Effector memory CD4-positive, alpha-beta T cell (primary cell): ENCODE measurements around the gene UHRF2.

ENCODE experiments used
- DNase-seq, 3 donors: peaks; one replicate each; pipeline ENCODE4 v3.0.0-alpha.2; 2020
- H3K27ac ChIP-seq: 2 replicates; pipeline ENCODE4 v1.7.0; 2013; ENCODE audit warnings: mild to moderate bottlenecking, low read length, moderate library complexity; ENCODE audit not compliant: insufficient read depth, poor library complexity, severe bottlenecking
- H3K27me3 ChIP-seq: replicated peaks from 2 replicates; pipeline ENCODE4 v1.7.0; 2013; ENCODE audit warnings: mild to moderate bottlenecking, low read length; ENCODE audit not compliant: insufficient read depth, control insufficient read depth, poor library complexity, severe bottlenecking
- H3K36me3 ChIP-seq: 2 replicates; pipeline ENCODE4 v1.7.0; 2013; ENCODE audit warnings: mild to moderate bottlenecking, low read length, moderate library complexity; ENCODE audit not compliant: control insufficient read depth, insufficient read depth
- H3K4me1 ChIP-seq: 2 replicates; pipeline ENCODE4 v1.7.0; 2013; ENCODE audit warnings: low read length, mild to moderate bottlenecking; ENCODE audit not compliant: control insufficient read depth, insufficient read depth, poor library complexity, severe bottlenecking
- H3K4me3 ChIP-seq: 2 replicates; pipeline ENCODE4 v1.7.0; 2013; ENCODE audit warnings: low read length, low read depth, mild to moderate bottlenecking; ENCODE audit not compliant: insufficient read depth, poor library complexity, severe bottlenecking
- H3K9me3 ChIP-seq: 2 replicates; pipeline ENCODE4 v1.7.0; 2013; ENCODE audit warnings: mild to moderate bottlenecking, low read length, moderate library complexity; ENCODE audit not compliant: control insufficient read depth

The UHRF2 gene

GRCh38 chr9:6407778-6408177, 5.2 kb upstream of the UHRF2 start:
- H3K9me3 ChIP-seq: no peaks in the 10 kb centered on the region
- H3K4me1 ChIP-seq: peaks cover 3% of the 10 kb centered on the region
- no peak overlapping the region for H3K4me3 ChIP-seq
- no peak overlapping the region for H3K27ac ChIP-seq
- H3K36me3 ChIP-seq: no peaks in the 10 kb centered on the region
- no peak for DNase-seq
- no peaks in the 10 kb centered on the region for H3K27me3 ChIP-seq

GRCh38 chr9:6408320-6408719, 4.7 kb upstream of the UHRF2 start:
- no peak for DNase-seq
- H3K27me3 ChIP-seq: no peaks in the 10 kb centered on the region
- H3K36me3 ChIP-seq: no peaks in the 10 kb centered on the region
- H3K27ac ChIP-seq: no peak overlapping the region
- H3K9me3 ChIP-seq: no peaks in the 10 kb centered on the region
- no peak overlapping the region for H3K4me3 ChIP-seq
- peaks cover 3% of the 10 kb centered on the region for H3K4me1 ChIP-seq

GRCh38 chr9:6409811-6410210, 3.2 kb upstream of the UHRF2 start:
- no peak overlapping the region for H3K4me3 ChIP-seq
- H3K9me3 ChIP-seq: no peaks in the 10 kb centered on the region
- peaks cover 3% of the 10 kb centered on the region for H3K4me1 ChIP-seq
- no peaks in the 10 kb centered on the region for H3K27me3 ChIP-seq
- no peaks in the 10 kb centered on the region for H3K36me3 ChIP-seq
- no peak for DNase-seq
- H3K27ac ChIP-seq: no peak overlapping the region

GRCh38 chr9:6410633-6411032, 2.4 kb upstream of the UHRF2 start:
- no peak for DNase-seq
- Histone ChIP-seq H3K36me3 (no peaks in the 10 kb centered on the region), H3K4me3 (no peak overlapping the region), H3K9me3 (no peaks in the 10 kb centered on the region), H3K4me1 (peaks cover 6% of the 10 kb centered on the region), H3K27me3 (no peaks in the 10 kb centered on the region), H3K27ac (no peak overlapping the region)

GRCh38 chr9:6413365-6414246, 607 bp downstream of the UHRF2 start:
- Histone ChIP-seq H3K27me3 (no peaks in the 10 kb centered on the region), H3K4me1 (peaks cover 19% of the 10 kb centered on the region), H3K36me3 (peaks cover 2% of the 10 kb centered on the region), H3K9me3 (no peaks in the 10 kb centered on the region), H3K27ac (peak overlapping the region; percentile 76), H3K4me3 (peak overlapping the region; percentile 84)
- peak in 2 of 3 donors; percentile 14 to 19 for DNase-seq

GRCh38 chr9:6414247-6414641, 1.2 kb downstream of the UHRF2 start:
- H3K4me1 ChIP-seq: peaks cover 19% of the 10 kb centered on the region
- no peak for DNase-seq

GRCh38 chr9:6415266-6415665, 2.3 kb downstream of the UHRF2 start:
- Histone ChIP-seq H3K36me3 (peaks cover 2% of the 10 kb centered on the region), H3K4me3 (peak overlapping the region; percentile 84), H3K27ac (no peak overlapping the region), H3K4me1 (peaks cover 19% of the 10 kb centered on the region), H3K27me3 (no peaks in the 10 kb centered on the region), H3K9me3 (no peaks in the 10 kb centered on the region)
- DNase-seq: no peak

More at GRCh38 chr9:6414247-6414641, 1.2 kb downstream of the UHRF2 start:
- Histone ChIP-seq H3K4me3 (peak overlapping the region; percentile 84), H3K9me3 (no peaks in the 10 kb centered on the region), H3K36me3 (peaks cover 2% of the 10 kb centered on the region), H3K27me3 (no peaks in the 10 kb centered on the region), H3K27ac (peak overlapping the region; percentile 76)

GRCh38 chr9:6417186-6417585, 4.2 kb downstream of the UHRF2 start:
- no peak overlapping the region for H3K4me3 ChIP-seq
- H3K4me1 ChIP-seq: peaks cover 19% of the 10 kb centered on the region

GRCh38 chr9:6418764-6419163, 5.8 kb downstream of the UHRF2 start:
- Histone ChIP-seq H3K36me3 (peaks cover 18% of the 10 kb centered on the region), H3K9me3 (no peaks in the 10 kb centered on the region), H3K27ac (no peak overlapping the region), H3K4me3 (no peak overlapping the region), H3K27me3 (no peaks in the 10 kb centered on the region), H3K4me1 (peaks cover 17% of the 10 kb centered on the region)
- no peak for DNase-seq

More at GRCh38 chr9:6417186-6417585, 4.2 kb downstream of the UHRF2 start:
- H3K36me3 ChIP-seq: peaks cover 9% of the 10 kb centered on the region
- H3K9me3 ChIP-seq: no peaks in the 10 kb centered on the region
- no peak for DNase-seq
- H3K27me3 ChIP-seq: no peaks in the 10 kb centered on the region
- no peak overlapping the region for H3K27ac ChIP-seq

GRCh38 chr9:6424940-6425339, 11.9 kb downstream of the UHRF2 start:
- H3K36me3 ChIP-seq: peaks cover 16% of the 10 kb centered on the region
- H3K27ac ChIP-seq: no peak overlapping the region
- H3K4me3 ChIP-seq: no peak overlapping the region
- no peak for DNase-seq
- no peaks in the 10 kb centered on the region for H3K27me3 ChIP-seq
- H3K9me3 ChIP-seq: no peaks in the 10 kb centered on the region
- H3K4me1 ChIP-seq: peaks cover 7% of the 10 kb centered on the region
